GM21447 (cell line): ENCODE measurements around the gene VGLL4.
"Not testable (repeated sequence)": the region's sequence is repeated elsewhere in the genome, so short reads cannot be mapped to it uniquely, and the experiment has no call there.

Experiments
- ATAC-seq: cut with Tn5 transposase; IDR thresholded peaks from one replicate; pipeline ENCODE4 v1.9.1; 2021; ENCODE audit not compliant: unreplicated experiment

VGLL4 gene

GRCh38 chr3:11536132-11536935 is 107.4 kb downstream of the VGLL4 start:
- ATAC-seq, result no peak

- no peak for ATAC-seq
Observed at GRCh38 chr3:11535243-11535960, 108.3 kb downstream of the VGLL4 start.

DNA sequence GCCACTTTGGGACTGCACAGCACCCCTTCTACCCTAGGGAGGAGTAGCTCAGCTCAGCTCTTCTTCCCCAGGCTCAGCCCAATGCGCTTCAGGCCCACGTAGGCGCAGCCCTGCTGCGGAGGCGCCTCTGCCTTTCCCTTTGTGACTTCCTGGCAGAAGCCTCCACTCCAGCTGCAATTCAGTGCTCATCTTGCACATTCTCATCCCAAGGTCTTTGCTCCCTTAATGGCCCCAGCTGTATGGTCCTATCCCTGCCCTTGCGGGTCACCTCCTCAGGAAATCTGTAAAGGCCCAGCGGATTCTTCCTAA is 109.0 kb downstream of the VGLL4 start:
- ATAC-seq, result no peak

GRCh38 chr3:11534011-11534792 is 109.5 kb downstream of the VGLL4 start:
- ATAC-seq, result no peak

DNA sequence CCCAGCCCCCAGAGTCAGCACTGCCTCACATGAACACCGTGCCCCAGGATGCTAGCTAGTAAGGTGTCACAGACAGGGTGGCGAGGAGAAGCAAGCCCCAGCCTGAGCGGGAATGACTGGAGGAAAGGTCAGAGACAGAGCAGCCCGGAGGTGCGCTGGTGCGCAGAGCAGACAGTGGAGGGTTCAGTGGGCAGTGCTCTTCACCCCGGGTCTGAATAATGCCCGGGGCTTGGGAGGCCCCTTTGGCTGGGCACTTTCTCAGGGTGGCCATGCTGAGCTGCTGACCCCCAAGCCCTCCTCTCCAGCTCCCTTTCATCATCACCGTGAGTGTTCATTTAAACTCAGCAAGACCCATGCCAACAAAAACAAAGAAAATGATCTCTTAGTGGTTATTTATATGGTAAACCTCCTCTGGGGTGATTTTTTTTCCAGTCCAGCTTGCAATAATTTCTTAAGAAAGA is 110.8 kb downstream of the VGLL4 start:
- no peak for ATAC-seq

GRCh38 chr3:11530153-11530721 is 113.5 kb downstream of the VGLL4 start:
- no peak for ATAC-seq

DNA sequence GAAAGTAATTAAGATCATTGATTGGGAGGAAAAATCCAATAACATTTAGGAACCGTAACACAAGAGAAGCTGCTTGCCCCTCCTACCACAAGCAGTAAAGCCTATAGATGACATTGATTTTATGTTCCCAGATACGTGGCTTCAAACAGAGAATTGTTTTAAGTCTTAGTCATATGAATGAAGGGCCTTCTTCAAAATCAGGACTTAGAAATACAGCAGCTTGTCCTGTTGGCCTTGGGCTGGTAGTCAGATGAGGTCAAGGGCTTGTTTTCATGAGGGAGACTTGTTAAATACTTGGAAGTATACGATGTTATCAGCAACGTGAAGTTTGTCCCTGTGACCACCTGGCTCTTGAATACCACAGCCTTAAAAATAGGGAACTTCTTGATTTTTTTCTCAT is 114.4 kb downstream of the VGLL4 start:
- no peak for ATAC-seq

GRCh38 chr3:11526121-11526520 is 117.6 kb downstream of the VGLL4 start:
- not testable (repeated sequence) for ATAC-seq

GRCh38 chr3:11523572-11524101 is 120.1 kb downstream of the VGLL4 start:
- no peak for ATAC-seq

DNA sequence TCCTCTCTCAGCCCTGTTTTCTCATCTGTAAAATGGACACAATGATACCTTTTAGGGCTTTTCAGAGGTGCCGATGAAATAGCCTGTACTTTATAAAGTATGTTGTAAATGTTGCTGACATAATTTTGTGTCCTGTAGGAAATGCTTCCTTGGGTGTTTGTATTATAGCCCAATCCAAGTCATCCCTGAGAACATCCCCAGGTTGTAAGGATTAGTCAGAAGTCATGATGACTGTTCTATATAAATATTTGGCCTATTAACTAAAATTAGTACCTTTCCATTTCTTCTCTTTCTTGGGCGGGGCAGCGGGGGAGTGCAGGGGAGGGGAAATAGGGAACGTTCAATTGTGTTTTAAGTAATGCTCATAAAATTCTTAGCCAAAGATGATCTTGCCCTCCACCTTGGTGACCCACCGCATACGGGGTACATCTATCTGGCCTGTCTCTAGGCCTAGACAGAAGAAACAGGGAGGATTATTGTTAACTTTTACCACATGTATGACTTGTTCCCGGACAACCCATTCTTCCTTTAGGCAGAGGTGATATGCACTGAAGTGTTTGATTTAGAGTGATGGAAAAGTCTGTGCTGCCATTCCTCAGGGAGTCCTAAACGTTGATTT is 120.7 kb downstream of the VGLL4 start:
- no peak for ATAC-seq

GRCh38 chr3:11522398-11522715 is 121.4 kb downstream of the VGLL4 start:
- ATAC-seq, result no peak

DNA sequence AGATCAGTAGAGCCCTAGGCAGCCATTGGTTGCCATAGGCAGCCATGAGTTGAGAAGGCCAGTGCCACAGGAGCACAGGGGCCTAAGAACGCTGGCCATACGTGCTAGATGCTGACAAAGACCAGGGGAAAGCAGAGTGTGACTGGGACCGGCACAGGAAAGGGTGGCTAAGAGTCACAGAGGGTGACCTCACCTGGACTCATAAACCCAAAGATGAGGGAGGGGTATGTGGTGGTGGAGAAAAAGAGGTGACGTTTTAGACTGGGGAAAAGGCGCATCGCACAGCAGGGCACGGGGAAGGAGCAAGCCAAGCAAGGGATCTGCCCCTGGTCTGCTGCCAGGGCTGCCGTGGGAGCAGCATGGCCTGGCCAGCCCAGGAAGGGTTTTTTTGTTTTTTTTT is 122.5 kb downstream of the VGLL4 start:
- ATAC-seq, result no peak

GRCh38 chr3:11517601-11518000 is 126.1 kb downstream of the VGLL4 start:
- ATAC-seq, result no peak

DNA sequence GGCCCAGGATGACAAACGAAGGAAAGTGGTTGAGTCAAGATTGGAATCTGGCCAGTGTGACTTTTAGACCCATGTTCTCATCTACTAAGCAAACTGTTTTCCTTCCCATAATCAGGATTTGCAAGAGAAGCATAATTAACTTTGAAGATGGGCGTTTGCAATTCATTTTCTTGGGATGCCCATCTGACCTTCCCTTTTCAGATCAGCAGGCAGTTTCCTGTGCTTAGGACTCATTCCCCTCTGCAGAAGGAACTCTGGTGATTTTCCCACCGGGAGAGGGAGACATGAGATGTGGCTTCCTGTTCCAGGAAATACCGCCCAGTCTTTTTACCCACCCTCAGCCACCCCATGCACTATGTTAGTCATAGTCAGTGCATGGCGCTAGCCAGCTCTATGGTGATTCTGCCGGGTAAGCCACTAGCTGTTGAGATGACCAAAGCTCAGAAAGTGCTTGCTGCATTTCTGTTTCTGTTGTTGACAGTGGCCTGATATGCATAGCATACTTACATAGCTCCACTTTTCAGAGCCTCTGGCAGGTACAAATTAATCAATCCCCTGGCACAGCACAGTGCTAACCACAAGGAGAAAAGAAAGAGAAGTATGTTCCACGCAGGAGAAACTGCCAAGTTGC is 129.4 kb downstream of the VGLL4 start:
- ATAC-seq, result no peak

- no peak for ATAC-seq
Observed at GRCh38 chr3:11513817-11514135, 129.9 kb downstream of the VGLL4 start.

DNA sequence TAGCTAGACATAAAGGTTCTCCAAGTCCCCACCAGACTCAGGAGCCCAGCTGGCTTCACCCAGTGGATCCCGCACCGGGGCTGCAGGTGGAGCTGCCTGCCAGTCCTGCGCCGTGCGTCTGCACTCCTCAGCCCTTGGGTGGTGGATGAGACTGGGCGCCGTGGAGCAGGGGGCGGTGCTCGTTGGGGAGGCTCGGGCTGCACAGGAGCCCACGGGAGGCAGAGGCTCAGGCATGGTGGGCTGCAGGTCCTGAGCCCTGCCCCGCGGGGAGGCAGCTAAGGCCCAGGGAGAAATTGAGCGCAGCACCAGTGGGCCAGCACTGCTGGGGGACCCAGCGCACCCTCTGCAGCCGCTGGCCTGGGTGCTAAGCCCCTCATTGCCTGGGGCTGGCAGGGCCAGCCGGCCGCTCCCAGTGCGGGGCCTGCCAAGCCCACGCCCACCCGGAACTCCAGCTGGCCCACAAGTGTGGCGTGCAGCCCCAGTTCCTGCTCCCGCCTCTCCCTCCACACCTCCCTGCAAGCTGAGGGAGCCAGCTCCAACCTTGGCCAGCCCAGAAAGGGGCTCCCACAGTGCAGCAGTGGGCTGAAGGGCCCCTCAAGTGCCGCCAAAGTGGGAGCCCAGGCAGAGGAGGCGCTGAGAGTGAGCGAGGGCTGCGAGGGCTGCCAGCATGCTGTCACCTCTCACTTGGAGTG is 130.4 kb downstream of the VGLL4 start:
- not testable (repeated sequence) for ATAC-seq

GRCh38 chr3:11511606-11512005 is 132.1 kb downstream of the VGLL4 start:
- ATAC-seq, result not testable (repeated sequence)

- no peak for ATAC-seq
Observed at GRCh38 chr3:11510356-11510755, 133.4 kb downstream of the VGLL4 start.

DNA sequence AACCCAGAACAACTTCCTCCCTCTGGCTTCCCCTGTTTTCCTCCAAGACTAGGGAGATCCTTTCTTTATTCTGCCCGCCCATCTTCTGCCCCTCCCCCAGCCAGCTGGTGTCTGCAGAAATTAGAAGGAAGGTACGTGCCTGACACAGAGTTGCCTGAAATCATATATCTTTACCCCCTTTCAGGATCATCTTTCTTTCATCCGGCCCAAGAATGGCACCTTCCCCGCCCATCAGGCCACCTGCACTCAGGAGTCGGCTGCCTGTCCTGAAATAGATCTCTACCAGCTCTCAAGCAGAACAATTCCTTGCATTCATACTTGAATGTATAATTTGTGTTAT is 133.7 kb downstream of the VGLL4 start:
- no peak for ATAC-seq
